Osteocyte (in vitro differentiated cells): Measurements from ENCODE around the gene ST7. TPM values are rescaled to one million over a fixed set of nuclear protein-coding genes. Genes with fewer than 3 reads are reported as not detected.
"Not testable (repeated sequence)": the region's sequence is repeated elsewhere in the genome, so short reads cannot be mapped to it uniquely, and the experiment has no call there.

Experiments
- DNase-seq: peaks from one replicate; pipeline ENCODE4 v3.0.0; 2021; ENCODE audit warnings: mixed read lengths; ENCODE audit not compliant: unreplicated experiment; ENCODE audit errors: extremely low spot score
- H3K27ac Mint-ChIP-seq: one replicate; pipeline ENCODE4 v1.8.0; 2021; ENCODE audit warnings: mild to moderate bottlenecking, mixed read lengths; ENCODE audit not compliant: unreplicated experiment
- H3K27me3 Mint-ChIP-seq: one replicate; pipeline ENCODE4 v1.8.0; 2021; ENCODE audit warnings: mixed read lengths; ENCODE audit not compliant: unreplicated experiment
- H3K36me3 Mint-ChIP-seq: one replicate; pipeline ENCODE4 v1.8.0; 2021; ENCODE audit warnings: mixed read lengths; ENCODE audit not compliant: unreplicated experiment
- H3K4me1 Mint-ChIP-seq: one replicate; pipeline ENCODE4 v1.8.0; 2021; ENCODE audit warnings: mixed read lengths; ENCODE audit not compliant: unreplicated experiment
- H3K4me3 Mint-ChIP-seq: one replicate; pipeline ENCODE4 v1.8.0; 2021; ENCODE audit warnings: mild to moderate bottlenecking, moderate library complexity, mixed read lengths; ENCODE audit not compliant: unreplicated experiment
- H3K9me3 Mint-ChIP-seq: one replicate; pipeline ENCODE4 v1.8.0; 2021; ENCODE audit warnings: mixed read lengths; ENCODE audit not compliant: unreplicated experiment
- CTCF ChIP-seq: fragments of 200-600 bp; sonication (generic); IDR thresholded peaks from 2 replicates; pipeline ENCODE4 v1.5.0; 2021; ENCODE audit warnings: antibody characterized with exemption, mild to moderate bottlenecking, moderate library complexity
- total RNA-seq: library from RNA; stranded (reverse); gene quantifications from 2 replicates; pipeline ENCODE4 v1.2.1, GENCODE V29; 2021

Gene ST7
- total RNA-seq, 1 donor from 2014 or later = 68.5 TPM

GRCh38 chr7:116929021-116929420 is 24.3 kb upstream of the ST7 start:
- H3K9me3 Mint-ChIP-seq = no peaks in the 10 kb centered on the region
- H3K4me3 Mint-ChIP-seq = no peak overlapping the region
- peaks cover 7% of the 10 kb centered on the region for H3K4me1 Mint-ChIP-seq
- no peaks in the 10 kb centered on the region for H3K36me3 Mint-ChIP-seq
- no peaks in the 10 kb centered on the region for H3K27me3 Mint-ChIP-seq
- no peak overlapping the region for H3K27ac Mint-ChIP-seq
- DNase-seq = no peak
- TF ChIP-seq CTCF = no peak

GRCh38 chr7:116929914-116930913 is 23.1 kb upstream of the ST7 start:
- TF ChIP-seq CTCF = peak; percentile 95
- H3K9me3 Mint-ChIP-seq = no peaks in the 10 kb centered on the region
- no peaks in the 10 kb centered on the region for H3K27me3 Mint-ChIP-seq
- H3K36me3 Mint-ChIP-seq = no peaks in the 10 kb centered on the region
- peaks cover 4% of the 10 kb centered on the region for H3K4me1 Mint-ChIP-seq
- peak; percentile 90 for DNase-seq
- no peak overlapping the region for H3K4me3 Mint-ChIP-seq
- H3K27ac Mint-ChIP-seq = no peak overlapping the region

DNA sequence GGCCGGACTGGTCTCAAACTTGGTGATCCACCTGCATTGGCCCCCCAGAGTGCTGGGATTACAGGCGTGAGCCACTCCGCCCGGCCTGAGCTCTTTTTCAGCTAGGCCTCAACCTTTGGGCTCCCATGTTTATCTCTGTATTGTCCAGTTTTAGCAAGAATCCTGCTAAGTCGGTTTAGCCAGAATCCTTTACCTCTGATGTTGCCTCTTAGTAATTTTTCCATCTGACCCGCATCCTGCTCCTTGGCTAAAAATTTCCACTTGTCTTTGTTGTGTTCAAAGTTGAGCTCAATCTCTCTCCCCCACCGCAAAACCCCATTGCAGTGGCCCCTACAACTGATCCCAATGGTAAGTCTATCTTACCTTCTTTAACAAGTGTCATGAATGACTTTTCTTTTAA is 20.7 kb upstream of the ST7 start:
- no peaks in the 10 kb centered on the region for H3K27me3 Mint-ChIP-seq
- TF ChIP-seq CTCF = no peak
- peaks cover 4% of the 10 kb centered on the region for H3K4me1 Mint-ChIP-seq
- no peaks in the 10 kb centered on the region for H3K9me3 Mint-ChIP-seq
- no peak overlapping the region for H3K4me3 Mint-ChIP-seq
- DNase-seq = no peak
- H3K27ac Mint-ChIP-seq = no peak overlapping the region
- no peaks in the 10 kb centered on the region for H3K36me3 Mint-ChIP-seq

- H3K9me3 Mint-ChIP-seq = no peaks in the 10 kb centered on the region
- no peaks in the 10 kb centered on the region for H3K27me3 Mint-ChIP-seq
- H3K36me3 Mint-ChIP-seq = no peaks in the 10 kb centered on the region
- no peak overlapping the region for H3K4me3 Mint-ChIP-seq
- TF ChIP-seq CTCF = no peak
- DNase-seq = no peak
- H3K27ac Mint-ChIP-seq = no peak overlapping the region
- H3K4me1 Mint-ChIP-seq = peaks cover 4% of the 10 kb centered on the region
Observed at GRCh38 chr7:116933465-116933864, 19.8 kb upstream of the ST7 start.

GRCh38 chr7:116934580-116934979 is 18.7 kb upstream of the ST7 start:
- Mint-ChIP-seq H3K9me3 (no peaks in the 10 kb centered on the region), H3K27ac (no peak overlapping the region), H3K4me3 (no peak overlapping the region), H3K4me1 (peaks cover 4% of the 10 kb centered on the region), H3K27me3 (no peaks in the 10 kb centered on the region), H3K36me3 (no peaks in the 10 kb centered on the region)
- no peak for DNase-seq
- TF ChIP-seq CTCF = no peak

- not testable (repeated sequence) for DNase-seq, H3K27me3 Mint-ChIP-seq, H3K36me3 Mint-ChIP-seq, H3K4me1 Mint-ChIP-seq, H3K27ac Mint-ChIP-seq, H3K9me3 Mint-ChIP-seq, H3K4me3 Mint-ChIP-seq
Observed at GRCh38 chr7:116936844-116937243, 16.5 kb upstream of the ST7 start.
